ENCODE measurements around the gene ASB1. TPM values are rescaled to one million over a fixed set of nuclear protein-coding genes. Genes with fewer than 3 reads are reported as not detected.

ASB1 gene
- polyA plus RNA-seq, 1 donor (not counting 4 experiments of a cell fraction or from before 2014, with no cell fraction given): 13.0 TPM

DNA sequence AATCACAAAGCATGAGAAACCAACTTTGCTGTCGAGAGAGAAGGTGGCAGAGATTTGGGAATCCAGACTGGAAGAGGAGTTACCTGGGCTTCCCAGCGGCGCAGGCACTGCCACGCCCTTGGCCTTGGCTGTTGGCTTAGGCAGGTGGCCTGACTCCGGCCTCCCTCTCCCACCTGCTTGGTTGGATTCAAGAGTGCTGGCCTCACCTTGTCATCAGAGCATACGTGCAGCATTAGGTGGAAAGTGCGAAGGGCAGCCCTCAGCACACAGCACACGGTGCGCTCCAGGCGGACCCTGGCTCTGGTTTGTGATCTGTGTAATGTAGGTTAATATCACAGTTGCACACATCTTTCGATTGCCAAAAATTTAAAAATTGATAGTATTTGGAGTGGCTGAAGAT lies 19.2 kb upstream of the ASB1 start:
- Histone ChIP-seq H3K4me2 (ENCODE audit: control insufficient read depth, extremely low read depth, insufficient read depth, low read depth, low read length) (no peak overlapping the region), H3K79me2 (ENCODE audit: control insufficient read depth, insufficient read depth, low read length) (no peaks in the 10 kb centered on the region), H3K9me3 (ENCODE audit: control insufficient read depth, low read depth, low read length) (no peaks in the 10 kb centered on the region), H3K9me1 (ENCODE audit: control insufficient read depth, extremely low read depth, insufficient read depth, low read length) (no peaks in the 10 kb centered on the region), H4K20me1 (ENCODE audit: control insufficient read depth, extremely low read depth, insufficient read depth, low read length) (no peaks in the 10 kb centered on the region), H3K4me3 (ENCODE audit: control insufficient read depth in 2 of 3, extremely low read depth in 1 of 3, insufficient read depth in 2 of 3, low read depth in 1 of 3, low read length in 3 of 3) (no peak overlapping the region), H3K27ac (ENCODE audit: control insufficient read depth, insufficient read depth, low read length) (no peak overlapping the region), H3K4me1 (ENCODE audit: control insufficient read depth, extremely low read depth, insufficient read depth, low read length) (no peaks in the 10 kb centered on the region), H2AFZ (ENCODE audit: control insufficient read depth, low read length) (no peak overlapping the region), H3K9ac (ENCODE audit: control insufficient read depth, extremely low read depth, insufficient read depth, low read length) (no peak overlapping the region), H3K27me3 (ENCODE audit: control insufficient read depth, extremely low read depth, insufficient read depth, low read length) (no peaks in the 10 kb centered on the region), H3K36me3 (ENCODE audit: control insufficient read depth in 2 of 2, extremely low read depth in 1 of 2, insufficient read depth in 2 of 2, low read length in 2 of 2) (peaks cover 0 to 5% of the 10 kb centered on the region in 2 experiments)
- no peak for DNase-seq (ENCODE audit: low read depth, low spot score)
- dilution Hi-C loops (cut with MboI; ENCODE audit: extremely low pct_ligation_motif_present, low sequenced_read_pairs): no loop called here
- no peak for FAIRE-seq
- TF ChIP-seq CTCF (optimal IDR thresholded peaks at IDR 0.05 in 1 of 3, IDR thresholded peaks at IDR 0.05 in 1 of 3, conservative IDR thresholded peaks at IDR 0.05 in 1 of 3; ENCODE audit: extremely low read depth in 1 of 3, insufficient read depth in 2 of 3, low read length in 3 of 3) (no peak), EZH2 (IDR thresholded peaks at IDR 0.05; ENCODE audit: low read length) (no peak)

- H3K27me3 ChIP-seq (ENCODE audit: control insufficient read depth, extremely low read depth, insufficient read depth, low read length): no peaks in the 10 kb centered on the region
- dilution Hi-C loops (cut with MboI; ENCODE audit: extremely low pct_ligation_motif_present, low sequenced_read_pairs): no loop called here
- no peak for TF ChIP-seq CTCF (optimal IDR thresholded peaks at IDR 0.05 in 1 of 3, IDR thresholded peaks at IDR 0.05 in 1 of 3, conservative IDR thresholded peaks at IDR 0.05 in 1 of 3; ENCODE audit: extremely low read depth in 1 of 3, insufficient read depth in 2 of 3, low read length in 3 of 3)
- no peak for TF ChIP-seq EZH2 (IDR thresholded peaks at IDR 0.05; ENCODE audit: low read length)
- H2AFZ ChIP-seq (ENCODE audit: control insufficient read depth, low read length): no peak overlapping the region
- DNase-seq (ENCODE audit: low read depth, low spot score) (no peak), FAIRE-seq (no peak)
- no peak overlapping the region for H3K9ac ChIP-seq (ENCODE audit: control insufficient read depth, extremely low read depth, insufficient read depth, low read length)
- no peak overlapping the region for H3K4me2 ChIP-seq (ENCODE audit: control insufficient read depth, extremely low read depth, insufficient read depth, low read depth, low read length)
- H3K9me1 ChIP-seq (ENCODE audit: control insufficient read depth, extremely low read depth, insufficient read depth, low read length): no peaks in the 10 kb centered on the region
- no peaks in the 10 kb centered on the region for H3K79me2 ChIP-seq (ENCODE audit: control insufficient read depth, insufficient read depth, low read length)
- no peaks in the 10 kb centered on the region for H3K4me1 ChIP-seq (ENCODE audit: control insufficient read depth, extremely low read depth, insufficient read depth, low read length)
- no peaks in the 10 kb centered on the region for H4K20me1 ChIP-seq (ENCODE audit: control insufficient read depth, extremely low read depth, insufficient read depth, low read length)
- H3K27ac ChIP-seq (ENCODE audit: control insufficient read depth, insufficient read depth, low read length): no peak overlapping the region
- peaks cover 0 to 5% of the 10 kb centered on the region in 2 experiments for H3K36me3 ChIP-seq (ENCODE audit: control insufficient read depth in 2 of 2, extremely low read depth in 1 of 2, insufficient read depth in 2 of 2, low read length in 2 of 2)
- H3K9me3 ChIP-seq (ENCODE audit: control insufficient read depth, low read depth, low read length): no peaks in the 10 kb centered on the region
- H3K4me3 ChIP-seq (ENCODE audit: control insufficient read depth in 2 of 3, extremely low read depth in 1 of 3, insufficient read depth in 2 of 3, low read depth in 1 of 3, low read length in 3 of 3): no peak overlapping the region
Observed at GRCh38 chr2:238408615-238409340, 17.9 kb upstream of the ASB1 start.

Measured in keratinocyte (primary cell).